Large intestine (tissue), 3 donors: ENCODE data around the gene FGFBP1. TPM values are rescaled to one million over a fixed set of nuclear protein-coding genes. Genes with fewer than 3 reads are reported as not detected.

ENCODE experiments used
- DNase-seq, 2 donors: peaks; one replicate each; pipeline versions ENCODE4 v3.0.0 to v3.0.0-alpha.2; 2013
- H3K27ac ChIP-seq: one replicate; pipeline ENCODE4 v1.5.1; 2013; ENCODE audit warnings: low read length
- H3K27me3 ChIP-seq: 2 replicates; pipeline ENCODE4 v1.6.1; 2013; ENCODE audit warnings: low read length; ENCODE audit not compliant: control insufficient read depth, insufficient read depth
- H3K36me3 ChIP-seq: 2 replicates; pipeline ENCODE4 v1.6.1; 2013; ENCODE audit warnings: low read length; ENCODE audit not compliant: control insufficient read depth, insufficient read depth
- H3K4me1 ChIP-seq: one replicate; pipeline ENCODE4 v1.6.1; 2013; ENCODE audit warnings: low read length; ENCODE audit not compliant: control insufficient read depth, insufficient read depth
- H3K4me3 ChIP-seq: one replicate; pipeline ENCODE4 v1.5.1; 2013; ENCODE audit warnings: low read length
- H3K9me3 ChIP-seq: one replicate; pipeline ENCODE4 v1.6.1; 2013; ENCODE audit warnings: mild to moderate bottlenecking, low read depth, low read length, moderate library complexity; ENCODE audit not compliant: control insufficient read depth
- WGBS: methylation state at CpG from one replicate; pipeline ENCODE4 v1.1.5; 2013; ENCODE audit warnings: low lambda C conversion rate; ENCODE audit not compliant: insufficient coverage; 5-methylcytosine and 5-hydroxymethylcytosine counted together
- polyA plus RNA-seq: library from polyadenylated mRNA; unstranded; fragments of 120-200 nt; gene quantifications from one replicate; pipeline ENCODE4 v1.2.1, GENCODE V29; 2013

FGFBP1 gene
- polyA plus RNA-seq, 1 donor, result 0.16 TPM

DNA sequence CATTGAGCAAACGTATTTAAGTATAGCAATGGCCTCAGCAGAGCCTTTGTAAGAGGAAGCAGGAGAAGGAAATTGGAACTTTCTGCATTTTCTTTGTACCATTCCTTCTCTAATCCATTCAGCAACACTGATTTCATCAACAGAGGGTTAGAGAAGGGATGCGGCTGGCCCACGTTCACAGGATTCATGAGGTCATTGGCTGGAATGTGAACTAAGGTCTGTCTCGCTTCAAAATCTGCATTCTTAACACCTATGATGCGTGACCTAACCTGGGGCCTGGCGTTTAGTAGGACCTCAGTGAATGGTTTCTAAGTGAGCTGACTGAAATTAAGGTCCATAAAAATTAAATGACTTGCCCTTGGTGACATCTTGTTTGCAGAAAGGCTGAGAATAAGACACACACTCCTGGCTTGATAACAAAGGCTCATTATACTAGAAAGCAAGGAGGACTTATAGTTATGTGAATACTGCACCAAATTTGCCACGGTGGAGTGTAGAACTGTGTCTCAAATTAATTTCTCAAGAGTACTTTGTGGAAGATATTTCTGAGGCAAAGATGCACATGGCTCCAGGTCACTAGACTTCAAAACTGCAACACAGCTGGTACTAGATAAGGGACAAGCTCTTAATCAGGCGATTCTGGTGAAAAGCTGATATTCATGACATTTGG lies 25.4 kb downstream of the FGFBP1 start:
- Histone ChIP-seq H3K9me3 (no peaks in the 10 kb centered on the region), H3K4me1 (no peaks in the 10 kb centered on the region), H3K27me3 (no peaks in the 10 kb centered on the region), H3K36me3 (no peaks in the 10 kb centered on the region), H3K27ac (no peak overlapping the region), H3K4me3 (no peak overlapping the region)
- 60% methylated on average over 2 of the region's 8 CpGs for WGBS
- no peak for DNase-seq

DNA sequence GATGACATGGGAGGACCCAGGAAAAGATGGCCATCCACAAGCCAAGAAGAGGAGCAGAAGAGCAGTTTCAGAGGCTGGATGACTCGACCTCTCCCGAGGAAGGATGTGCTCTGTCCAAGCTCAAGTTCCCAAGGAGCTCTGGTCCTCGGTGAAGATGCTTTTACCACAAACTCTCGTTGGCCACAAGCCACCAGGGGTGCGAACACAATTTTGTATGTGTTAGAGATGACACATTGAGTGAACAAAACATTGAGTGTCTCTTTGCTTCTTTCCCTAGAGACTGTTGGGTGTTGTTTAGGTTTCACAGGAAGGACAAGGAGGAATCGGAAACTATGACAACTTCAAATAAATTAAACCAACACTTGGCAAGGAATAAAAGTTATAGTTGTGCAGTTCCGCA lies 26.3 kb downstream of the FGFBP1 start:
- Histone ChIP-seq H3K9me3 (no peaks in the 10 kb centered on the region), H3K27ac (no peak overlapping the region), H3K4me3 (no peak overlapping the region), H3K27me3 (no peaks in the 10 kb centered on the region), H3K36me3 (no peaks in the 10 kb centered on the region), H3K4me1 (no peaks in the 10 kb centered on the region)
- DNase-seq, result no peak
- no CpG with 5 or more reads among the region's 7 CpGs for WGBS

DNA sequence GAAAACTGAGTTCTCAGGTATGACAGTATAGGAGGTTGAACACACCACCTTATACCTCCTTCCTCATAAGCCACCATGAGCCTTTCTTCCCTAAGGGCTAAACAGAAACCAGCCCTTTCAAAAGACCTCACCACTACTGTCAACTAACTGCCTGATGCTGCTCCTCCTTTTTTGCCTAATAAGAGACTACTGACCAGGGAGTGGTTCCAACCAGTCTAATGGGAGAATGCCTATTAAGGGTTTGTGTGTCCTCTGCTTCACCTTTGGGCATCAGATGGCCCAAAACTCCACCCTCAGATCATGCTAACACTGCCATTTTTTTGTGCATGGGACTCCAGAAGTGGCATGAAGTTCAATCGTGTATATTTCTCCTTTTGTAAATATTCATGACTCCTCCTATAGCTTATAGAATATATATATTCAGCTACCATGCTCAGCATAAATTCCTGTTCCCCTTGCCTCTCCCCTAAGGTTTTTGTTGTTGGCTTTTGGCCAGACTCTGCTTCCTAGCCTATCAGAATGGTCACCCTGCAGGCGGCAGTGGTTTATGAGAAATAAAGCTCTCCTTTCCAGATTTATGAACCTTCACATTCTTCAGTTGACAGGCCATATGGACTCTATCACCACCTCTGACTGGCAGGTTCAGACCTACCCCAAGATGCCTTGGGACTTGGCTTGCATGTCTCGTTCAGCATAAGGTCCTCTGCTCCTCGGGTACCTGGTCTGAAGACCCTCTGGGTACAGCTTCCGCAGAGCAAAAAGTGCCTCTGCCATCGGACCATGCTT lies 28.2 kb downstream of the FGFBP1 start:
- Histone ChIP-seq H3K4me3 (no peak overlapping the region), H3K9me3 (no peaks in the 10 kb centered on the region), H3K27ac (no peak overlapping the region), H3K27me3 (no peaks in the 10 kb centered on the region), H3K4me1 (no peaks in the 10 kb centered on the region), H3K36me3 (no peaks in the 10 kb centered on the region)
- DNase-seq, result no peak
- no CpG with 5 or more reads among the region's 6 CpGs for whole genome bisulfite sequencing

DNA sequence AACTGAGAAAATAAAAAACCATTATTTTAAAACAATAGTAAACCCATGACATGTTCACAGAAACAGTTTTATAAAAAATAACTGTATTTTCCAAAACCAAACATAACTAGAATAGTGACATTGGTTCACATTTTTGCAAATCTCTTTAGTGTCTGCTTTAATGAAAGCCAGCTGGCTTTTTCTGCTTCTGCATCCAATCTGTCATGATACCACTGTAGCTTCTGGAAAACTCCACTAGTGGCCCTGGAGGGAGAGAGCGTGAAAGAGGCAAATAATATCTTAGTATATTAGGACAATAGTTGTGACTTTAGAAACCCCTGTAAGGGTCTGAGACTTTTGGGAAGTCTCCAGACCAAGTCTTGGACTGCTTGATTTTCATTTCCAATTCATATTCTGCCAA lies 31.1 kb downstream of the FGFBP1 start:
- Histone ChIP-seq H3K27me3 (no peaks in the 10 kb centered on the region), H3K4me1 (no peaks in the 10 kb centered on the region), H3K27ac (no peak overlapping the region), H3K36me3 (no peaks in the 10 kb centered on the region), H3K4me3 (no peak overlapping the region), H3K9me3 (no peaks in the 10 kb centered on the region)
- DNase-seq, result no peak
- no CpG with 5 or more reads among the region's 1 CpG for WGBS

DNA sequence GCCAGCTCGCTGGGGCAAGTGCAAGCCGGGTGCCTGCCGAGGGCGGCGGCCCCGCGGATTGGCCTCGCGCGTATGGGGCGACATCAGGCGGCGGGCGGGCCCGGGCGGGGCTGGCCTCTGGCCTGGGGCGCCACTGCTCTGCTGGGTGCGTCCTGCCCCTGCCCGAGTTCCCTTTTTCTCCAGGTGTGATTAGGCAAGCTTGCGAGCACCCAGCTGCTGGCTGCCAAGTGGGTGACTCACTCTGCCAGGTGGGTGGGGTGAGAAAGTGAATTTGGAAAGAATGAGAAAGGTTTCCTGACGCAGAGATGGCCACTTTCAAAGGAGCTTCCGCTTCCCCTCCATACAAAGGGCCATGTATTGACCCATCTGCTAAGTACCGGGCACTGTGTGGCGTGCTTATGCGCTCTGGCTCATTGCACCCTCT lies 32.5 kb downstream of the FGFBP1 start:
- Histone ChIP-seq H3K36me3 (no peaks in the 10 kb centered on the region), H3K27me3 (no peaks in the 10 kb centered on the region), H3K4me3 (no peak overlapping the region), H3K27ac (no peak overlapping the region), H3K9me3 (no peaks in the 10 kb centered on the region), H3K4me1 (no peaks in the 10 kb centered on the region)
- WGBS, result no CpG with 5 or more reads among the region's 25 CpGs
- no peak for DNase-seq

DNA sequence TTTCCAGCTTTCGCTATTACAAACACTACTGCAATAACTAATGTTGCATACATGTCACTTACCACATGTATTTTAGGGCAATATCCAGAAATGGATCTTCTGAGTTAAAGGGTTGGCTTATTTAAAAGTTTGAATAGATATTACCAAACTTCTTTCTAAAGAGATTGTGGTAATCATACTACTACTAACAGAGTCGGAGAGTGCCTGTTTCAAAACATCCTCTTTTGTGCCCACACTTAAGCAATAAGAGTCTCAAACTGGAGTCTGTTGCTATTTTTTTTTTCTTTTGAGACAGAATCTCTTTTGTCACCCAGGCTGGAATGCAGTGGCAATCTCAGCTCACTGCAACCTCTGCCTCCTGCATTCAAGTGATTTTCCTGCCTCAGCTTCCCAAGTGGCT lies 35.8 kb downstream of the FGFBP1 start:
- Histone ChIP-seq H3K9me3 (no peaks in the 10 kb centered on the region), H3K36me3 (no peaks in the 10 kb centered on the region), H3K27me3 (no peaks in the 10 kb centered on the region), H3K27ac (no peak overlapping the region), H3K4me1 (no peaks in the 10 kb centered on the region), H3K4me3 (no peak overlapping the region)
- no peak for DNase-seq
- 94% methylated on average over 2 of the region's 2 CpGs for WGBS

DNA sequence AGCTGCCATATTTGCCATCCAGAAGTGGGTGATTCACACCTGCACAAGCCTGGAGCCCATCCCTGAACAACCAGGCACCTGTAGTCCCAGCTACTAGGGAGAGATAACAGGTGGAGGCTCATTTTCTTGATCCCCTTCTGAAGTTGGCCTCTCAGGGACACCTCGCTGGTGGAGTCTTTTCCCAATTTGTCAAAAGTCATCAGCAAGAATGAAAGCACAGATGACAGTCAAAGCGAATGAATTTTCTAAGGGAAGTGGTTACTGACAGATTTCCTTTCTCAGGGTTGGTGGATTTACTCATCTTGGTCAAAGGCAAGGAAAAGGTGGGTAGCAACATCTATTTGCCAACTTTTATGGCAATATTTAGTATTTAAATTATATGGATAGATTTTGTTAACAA lies 36.5 kb downstream of the FGFBP1 start:
- no peaks in the 10 kb centered on the region for H3K4me1 ChIP-seq
- no peaks in the 10 kb centered on the region for H3K9me3 ChIP-seq
- H3K36me3 ChIP-seq, result no peaks in the 10 kb centered on the region
- DNase-seq, result no peak
- 90% methylated on average over 2 of the region's 2 CpGs for WGBS
- H3K27me3 ChIP-seq, result no peaks in the 10 kb centered on the region
- no peak overlapping the region for H3K4me3 ChIP-seq
- no peak overlapping the region for H3K27ac ChIP-seq

DNA sequence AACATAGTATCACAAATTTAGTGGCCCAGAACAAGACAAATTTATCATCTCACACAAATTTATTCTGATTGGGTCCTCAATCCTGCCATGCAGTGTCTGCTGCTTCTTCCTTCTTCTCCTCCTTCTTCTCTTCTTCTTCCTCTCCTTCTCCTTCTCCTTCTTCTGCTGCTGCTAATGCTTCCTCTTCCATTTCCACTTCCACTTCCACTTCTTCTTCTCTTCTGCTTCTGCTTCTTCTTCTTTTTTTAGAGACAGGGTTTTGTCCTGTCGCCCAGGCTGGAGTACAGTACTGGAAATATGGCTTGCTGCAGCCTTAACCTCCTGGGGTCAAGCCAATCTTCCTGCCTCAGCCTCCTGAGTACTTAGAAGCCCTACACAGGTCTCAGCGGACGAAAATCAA lies 37.5 kb downstream of the FGFBP1 start:
- Histone ChIP-seq H3K4me3 (no peak overlapping the region), H3K4me1 (no peaks in the 10 kb centered on the region), H3K9me3 (no peaks in the 10 kb centered on the region), H3K36me3 (no peaks in the 10 kb centered on the region), H3K27me3 (no peaks in the 10 kb centered on the region), H3K27ac (no peak overlapping the region)
- DNase-seq, result no peak
- no CpG with 5 or more reads among the region's 3 CpGs for WGBS

DNA sequence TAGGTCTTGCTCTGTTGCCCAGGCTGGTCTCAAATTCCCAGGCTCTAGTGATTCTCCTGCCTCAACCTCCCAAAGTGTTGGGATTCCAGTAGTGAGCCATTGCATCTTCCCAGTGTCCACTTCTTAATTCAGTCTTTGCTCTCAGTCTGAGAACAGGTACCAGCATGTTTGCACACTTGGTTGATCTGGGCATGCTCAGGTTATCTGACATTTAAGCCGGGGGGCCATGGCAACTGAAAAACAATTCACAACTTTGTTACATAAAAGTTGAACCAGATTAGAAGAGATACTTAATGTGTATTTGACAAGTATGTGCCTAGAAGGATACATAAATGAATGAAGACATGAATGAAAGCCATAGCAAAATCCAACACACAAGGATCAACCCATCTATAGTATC lies 39.0 kb downstream of the FGFBP1 start:
- Histone ChIP-seq H3K27ac (no peak overlapping the region), H3K4me3 (no peak overlapping the region), H3K9me3 (no peaks in the 10 kb centered on the region), H3K27me3 (peaks cover 2% of the 10 kb centered on the region), H3K4me1 (no peaks in the 10 kb centered on the region), H3K36me3 (no peaks in the 10 kb centered on the region)
- WGBS, result no CpG with 5 or more reads among the region's 1 CpG
- no peak for DNase-seq

DNA sequence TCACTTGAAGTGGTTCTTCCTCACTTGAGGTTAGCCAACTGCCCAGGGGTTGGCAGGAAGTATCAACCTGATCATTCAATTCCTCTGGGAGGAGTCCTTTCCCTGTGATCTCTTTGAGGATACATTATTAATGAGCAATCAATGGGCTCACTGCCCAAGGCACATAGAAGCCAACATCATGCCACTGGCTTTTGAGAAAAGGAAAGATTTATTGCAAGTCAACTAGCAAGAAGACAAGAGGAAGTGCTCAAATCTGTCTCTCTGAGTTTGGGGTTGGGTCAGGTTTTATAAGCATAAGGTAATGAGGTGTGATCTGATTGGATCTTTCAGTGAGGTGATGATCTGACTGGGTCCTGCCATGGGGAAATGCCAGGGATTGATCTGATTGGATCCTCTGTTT lies 39.6 kb downstream of the FGFBP1 start:
- peaks cover 2% of the 10 kb centered on the region for H3K27me3 ChIP-seq
- H3K36me3 ChIP-seq, result no peaks in the 10 kb centered on the region
- DNase-seq, result no peak
- H3K9me3 ChIP-seq, result no peaks in the 10 kb centered on the region
- H3K27ac ChIP-seq, result no peak overlapping the region
- no peak overlapping the region for H3K4me3 ChIP-seq
- no peaks in the 10 kb centered on the region for H3K4me1 ChIP-seq

DNA sequence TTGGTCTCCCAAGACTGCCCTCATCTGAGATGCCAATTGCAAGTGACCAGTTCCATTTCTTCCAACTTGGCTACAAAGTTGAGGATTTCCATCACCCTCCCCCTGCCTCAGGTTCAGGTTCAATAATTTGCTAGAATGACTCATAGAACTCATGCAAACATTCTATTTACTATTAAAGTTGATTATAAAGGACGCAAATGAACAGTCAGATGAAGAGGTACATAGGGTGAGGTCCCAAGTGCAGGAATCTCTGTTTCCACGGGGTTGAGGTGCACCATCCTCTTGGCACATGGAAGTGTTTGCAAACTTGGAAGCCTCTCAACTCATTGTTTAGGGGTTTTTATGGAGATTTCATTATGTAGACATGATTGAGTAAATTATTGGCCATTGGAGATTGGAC lies 41.0 kb downstream of the FGFBP1 start:
- Histone ChIP-seq H3K36me3 (no peaks in the 10 kb centered on the region), H3K27me3 (peaks cover 2% of the 10 kb centered on the region), H3K4me3 (no peak overlapping the region), H3K4me1 (no peaks in the 10 kb centered on the region), H3K9me3 (no peaks in the 10 kb centered on the region), H3K27ac (no peak overlapping the region)
- no peak for DNase-seq
- WGBS, result no CpG with 5 or more reads among the region's 2 CpGs
